Renal pelvis (tissue), 4 donors: Measurements from ENCODE around the gene DOCK1. TPM values are rescaled to one million over a fixed set of nuclear protein-coding genes. Genes with fewer than 3 reads are reported as not detected.
A peak's percentile ranks its signal among the peaks of the same experiment; 100 is the strongest.
"Not testable (repeated sequence)": the region's sequence is repeated elsewhere in the genome, so short reads cannot be mapped to it uniquely, and the experiment has no call there.

Experiments
- DNase-seq: peaks from one replicate; pipeline ENCODE4 v3.0.0-alpha.2; 2013
- polyA plus RNA-seq, 3 donors: library from polyadenylated mRNA; unstranded; fragments of 120-200 nt; gene quantifications; one replicate each; pipeline ENCODE4 v1.2.1, GENCODE V29; 2013; ENCODE audit not compliant: insufficient read length in 3 of 3

The DOCK1 gene
- polyA plus RNA-seq, 3 donors, result 61.5 to 65.1 (median 61.9) TPM

DNA sequence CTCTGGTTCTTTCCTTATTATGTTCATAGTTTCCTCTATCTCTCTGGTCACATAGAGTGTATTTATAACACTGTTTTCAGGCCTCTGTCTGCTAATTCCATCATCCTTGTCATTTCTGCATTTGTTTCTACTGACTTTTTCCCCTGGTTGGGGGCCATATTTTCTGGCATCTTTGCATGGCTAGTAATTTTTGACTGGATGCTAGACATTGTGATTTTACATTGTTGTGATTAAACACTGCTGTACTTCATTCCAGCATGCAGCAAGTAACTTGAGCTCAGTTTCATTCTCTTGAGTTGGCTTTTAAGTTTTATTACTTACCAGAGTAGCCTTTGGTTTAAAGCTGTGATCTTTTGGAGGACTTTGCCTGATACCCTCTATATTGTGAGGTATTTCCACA lies 6.8 kb upstream of the DOCK1 start:
- no peak for DNase-seq

DNA sequence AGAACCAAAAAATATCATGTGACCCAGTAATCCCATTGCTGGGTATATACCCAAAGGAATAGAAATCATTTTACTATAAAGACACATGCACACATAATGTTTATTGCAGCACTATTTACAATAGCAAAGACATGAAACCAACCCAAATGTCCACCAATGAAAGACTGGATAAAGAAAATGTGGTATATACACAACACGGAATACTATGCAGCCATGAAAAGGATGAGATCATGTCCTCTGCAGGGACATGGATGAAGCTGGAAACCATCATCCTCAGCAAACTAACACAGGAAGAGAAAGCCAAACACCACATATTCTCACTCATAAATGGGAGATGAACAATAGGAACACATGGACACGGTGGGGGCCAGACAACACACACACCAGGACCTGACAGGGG lies 5.7 kb upstream of the DOCK1 start:
- not testable (repeated sequence) for DNase-seq

DNA sequence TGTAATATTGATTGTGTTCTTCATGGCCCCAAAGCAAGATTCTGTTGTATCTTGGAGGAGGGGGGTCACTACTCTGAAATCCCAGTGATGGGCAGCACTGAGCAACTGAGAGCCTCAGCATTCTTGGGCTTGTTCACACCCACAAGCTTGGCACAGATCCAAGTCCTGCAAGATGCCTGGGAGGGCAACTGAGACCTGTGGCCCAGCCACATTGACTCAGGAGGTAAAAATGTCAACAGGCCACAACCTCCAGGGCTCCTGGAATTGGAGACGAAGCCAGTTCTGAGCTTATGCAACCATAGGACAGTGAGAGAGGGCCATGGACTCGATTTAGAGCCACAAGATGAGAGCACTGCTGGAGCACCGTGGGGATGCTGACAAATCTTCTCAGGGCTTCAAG lies 3.1 kb upstream of the DOCK1 start:
- DNase-seq, result no peak

DNA sequence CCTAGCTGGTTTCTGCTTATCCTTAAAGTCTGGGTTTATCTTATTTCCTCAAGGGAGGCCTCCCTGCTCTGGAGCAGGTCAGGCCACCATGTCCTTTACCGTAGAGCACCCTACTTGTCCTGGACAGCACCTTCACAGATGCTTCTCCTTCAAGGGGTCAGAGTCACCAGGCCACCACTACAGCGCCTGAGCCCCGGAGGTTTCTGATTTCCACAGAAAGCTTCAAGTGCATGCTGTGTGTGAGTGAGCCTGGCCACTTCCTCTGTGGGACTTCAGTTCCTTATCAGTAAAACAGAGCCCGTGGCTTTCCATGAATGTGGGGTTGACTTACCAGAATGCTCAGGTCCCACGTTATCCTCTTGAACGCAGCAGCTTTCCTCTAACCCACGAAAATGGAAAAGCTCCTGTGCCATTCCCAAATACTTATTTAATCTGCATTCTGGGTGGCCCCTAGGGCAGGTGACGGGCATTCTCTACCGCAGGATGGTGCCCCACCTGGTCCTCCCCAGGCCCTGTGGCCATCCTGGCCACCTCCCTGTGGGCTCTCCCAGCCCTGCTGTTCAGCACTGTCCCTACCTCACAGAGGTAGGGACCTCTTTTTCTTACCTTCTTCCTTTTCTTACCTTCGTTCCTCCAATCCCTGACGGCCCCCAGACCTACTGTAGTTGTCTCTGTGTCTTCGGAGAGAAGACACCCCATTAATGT lies 1.4 kb upstream of the DOCK1 start:
- DNase-seq, result no peak

DNA sequence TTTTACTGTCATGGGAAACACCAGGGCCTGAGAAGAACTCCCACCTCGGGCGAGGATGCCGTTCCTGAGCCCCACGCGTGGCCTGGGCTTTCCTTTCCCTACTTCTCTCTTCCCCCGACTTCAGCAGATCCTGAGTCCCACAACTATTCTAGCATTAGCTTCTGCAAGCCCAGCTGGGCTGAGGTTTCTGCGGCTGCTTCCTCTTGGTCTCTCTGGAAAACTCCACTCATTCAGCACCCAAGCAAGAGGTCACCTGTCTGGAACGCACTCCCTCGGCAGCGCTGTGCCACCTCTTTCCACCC lies 761 bp upstream of the DOCK1 start:
- DNase-seq, result no peak

DNA sequence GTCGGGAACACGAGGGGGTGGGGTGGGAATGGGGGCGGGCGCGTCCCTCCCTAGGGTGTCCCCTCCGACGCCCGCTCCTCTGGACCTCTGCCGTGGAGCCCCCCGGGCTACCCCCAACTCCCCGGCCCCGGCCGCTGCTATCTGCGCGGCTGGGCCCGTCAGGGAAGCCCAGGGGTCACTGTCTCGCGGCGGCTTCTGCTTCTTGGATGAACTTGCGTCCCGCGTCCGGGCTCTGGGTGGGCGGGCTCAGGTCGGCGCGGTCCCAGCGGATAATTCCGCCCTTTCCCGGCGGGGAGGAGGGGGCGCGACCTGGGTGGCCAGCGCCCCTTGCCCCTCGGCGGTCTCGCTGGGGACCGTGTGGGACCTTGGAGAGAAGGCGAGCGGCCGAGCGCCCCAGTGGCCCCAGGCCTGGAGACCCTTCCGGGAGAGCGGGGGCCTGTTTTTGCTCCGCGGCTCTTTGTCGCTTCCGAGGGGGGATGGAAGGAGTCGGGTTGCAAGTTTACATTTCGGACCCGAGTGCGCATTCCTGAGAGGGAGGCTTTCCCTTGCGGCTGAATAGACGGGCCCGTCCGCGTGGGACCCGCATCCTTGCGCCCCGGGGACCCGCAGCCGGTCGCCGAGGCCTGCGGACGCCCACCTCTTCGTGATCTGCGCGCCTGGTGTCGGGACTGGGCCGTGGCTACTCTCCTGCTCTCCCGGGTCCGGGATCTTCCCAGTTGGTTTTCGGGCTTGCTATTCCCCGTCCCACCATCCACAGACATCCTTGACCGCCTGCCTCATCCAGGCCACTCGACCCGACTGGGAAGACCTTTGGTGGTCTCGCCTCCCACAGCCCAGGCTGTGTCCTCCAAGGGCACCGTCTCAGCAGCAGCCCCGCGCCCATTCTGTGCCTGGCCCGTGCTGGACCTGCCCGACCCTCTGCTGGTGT lies 812 bp downstream of the DOCK1 start:
- DNase-seq, result peak; percentile 64

DNA sequence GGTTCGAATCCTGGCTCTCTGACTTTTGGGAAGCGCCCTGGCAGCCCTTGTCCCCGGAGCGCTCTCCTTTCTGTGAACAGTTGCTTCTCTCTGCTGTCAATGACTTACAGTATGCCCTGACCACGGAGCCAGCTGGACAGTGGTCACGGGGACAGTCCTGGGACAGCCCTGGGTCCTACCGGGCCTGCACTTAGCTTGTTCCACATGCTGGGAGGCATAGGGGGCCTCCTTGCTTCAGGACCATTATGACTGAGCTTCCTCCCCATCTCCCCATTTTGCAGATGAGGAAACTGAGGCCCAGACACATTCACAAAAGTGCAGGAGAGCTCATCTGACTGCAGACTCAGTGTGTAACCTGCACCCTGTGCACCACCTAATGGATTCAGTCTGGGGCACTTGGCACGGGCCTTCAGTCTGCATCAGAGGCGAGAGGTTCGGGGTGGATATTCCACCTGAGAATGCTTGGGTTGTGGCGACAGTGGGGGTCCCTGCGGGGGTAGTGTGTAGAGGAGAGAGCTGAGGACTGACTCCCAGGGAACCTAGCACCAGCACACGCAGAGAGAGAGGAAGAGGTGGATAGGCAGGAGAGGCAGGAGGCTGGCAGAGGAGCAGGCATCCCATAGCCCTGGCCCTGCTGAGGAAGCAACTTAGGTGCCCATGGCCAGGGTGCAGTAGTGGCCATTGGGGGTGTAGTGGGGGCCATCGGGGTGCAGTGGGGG lies 1.6 kb downstream of the DOCK1 start:
- DNase-seq, result no peak

DNA sequence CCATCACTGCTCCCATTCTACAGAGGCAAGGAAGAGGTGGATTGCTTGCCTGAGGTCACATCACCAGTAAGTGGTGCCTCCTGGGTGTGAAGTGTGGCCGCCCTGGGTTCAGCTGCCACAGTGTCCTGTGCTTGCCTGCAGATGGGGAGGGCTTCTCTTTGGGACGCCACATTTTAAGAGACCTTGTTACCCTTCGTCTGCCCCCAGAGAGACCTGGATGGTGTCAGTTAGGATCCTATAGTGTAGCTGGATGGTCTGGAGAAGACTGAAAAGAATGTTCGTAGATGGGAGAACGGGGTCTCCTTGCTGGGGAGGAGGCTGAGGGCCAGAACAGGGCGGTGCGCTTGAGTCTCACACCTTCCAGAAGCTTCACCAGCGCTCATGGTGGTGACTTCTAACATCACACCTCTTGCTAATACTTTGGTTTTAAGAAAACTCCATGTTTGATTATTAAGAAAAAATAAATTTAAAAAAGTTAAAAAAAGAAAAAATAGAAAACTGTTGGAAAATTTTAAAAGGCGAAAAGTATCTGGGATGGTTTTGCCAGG lies 2.3 kb downstream of the DOCK1 start:
- no peak for DNase-seq

DNA sequence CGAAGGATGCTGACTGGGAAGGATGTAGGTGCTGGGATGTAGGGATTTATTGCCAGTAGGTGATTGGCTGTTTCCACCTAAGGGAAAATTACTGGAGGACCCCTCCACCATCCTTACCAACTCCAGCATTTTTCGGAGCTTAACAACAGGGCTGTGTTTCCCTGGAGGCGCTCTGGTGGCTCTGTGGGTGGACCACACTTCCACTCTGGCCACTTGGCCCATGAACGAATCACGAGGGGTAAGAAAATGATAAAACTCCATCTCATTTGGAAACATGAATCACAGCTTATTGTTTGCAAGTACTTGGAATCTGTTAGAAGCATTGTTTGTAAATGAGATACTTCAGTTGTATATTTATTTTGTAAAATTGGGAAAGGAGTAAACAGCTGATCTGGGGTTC lies 3.0 kb downstream of the DOCK1 start:
- no peak for DNase-seq

DNA sequence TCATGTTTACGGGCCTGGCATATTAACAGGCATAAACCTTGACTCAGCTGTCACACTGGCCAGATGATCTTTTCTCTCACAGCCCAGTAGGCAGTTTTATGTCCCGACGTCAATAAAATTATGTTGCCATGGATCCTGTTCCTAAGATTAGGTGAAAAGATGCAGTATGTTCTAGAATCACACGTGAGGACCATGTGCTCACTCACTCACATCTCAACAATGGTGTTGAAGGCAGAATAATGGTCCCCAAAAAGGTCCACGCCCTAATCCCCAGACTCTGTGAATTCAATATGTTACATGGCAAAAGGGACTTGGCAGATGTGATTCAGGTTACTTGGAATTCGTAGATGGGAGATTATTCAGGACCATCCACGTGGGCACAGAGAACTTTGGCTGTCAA lies 3.5 kb downstream of the DOCK1 start:
- DNase-seq, result no peak

DNA sequence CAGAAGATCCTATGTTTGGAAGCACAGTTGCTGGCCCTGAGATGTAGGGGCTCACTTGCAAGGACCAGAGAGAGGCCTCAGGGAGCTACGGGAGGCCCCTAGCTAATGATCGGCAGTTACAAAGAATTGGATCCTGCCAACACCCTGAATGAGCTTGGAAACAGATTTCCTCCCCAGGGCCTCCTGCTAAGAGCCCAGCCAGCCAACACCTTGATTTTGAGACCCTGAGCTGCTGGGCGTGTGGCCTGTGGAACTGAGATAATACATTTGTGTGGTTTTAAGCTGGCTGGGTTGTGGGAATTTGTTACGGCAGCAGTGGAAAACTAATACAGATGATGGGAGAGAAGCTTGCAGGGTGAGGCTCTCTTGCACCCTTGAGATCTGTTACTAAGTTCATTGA lies 3.9 kb downstream of the DOCK1 start:
- no peak for DNase-seq

DNA sequence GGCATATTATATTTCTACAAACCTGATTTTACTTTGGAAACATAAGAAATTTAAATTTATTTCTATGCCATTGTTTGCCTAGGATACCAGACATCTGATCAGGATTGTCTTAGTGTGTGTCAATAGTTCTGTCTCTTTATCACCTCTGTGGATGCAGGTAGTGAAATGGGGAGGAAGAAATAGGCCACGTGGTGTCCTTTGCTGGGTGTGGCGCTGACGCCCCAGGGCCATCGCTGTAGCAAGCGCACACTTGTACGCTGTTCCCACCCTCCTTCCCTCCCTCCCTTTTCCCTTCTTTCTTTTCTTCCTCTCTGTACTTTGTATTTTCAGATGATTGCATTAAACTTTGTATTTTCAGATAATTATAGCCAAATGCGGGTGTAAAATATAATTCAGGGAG lies 5.0 kb downstream of the DOCK1 start:
- no peak for DNase-seq

DNA sequence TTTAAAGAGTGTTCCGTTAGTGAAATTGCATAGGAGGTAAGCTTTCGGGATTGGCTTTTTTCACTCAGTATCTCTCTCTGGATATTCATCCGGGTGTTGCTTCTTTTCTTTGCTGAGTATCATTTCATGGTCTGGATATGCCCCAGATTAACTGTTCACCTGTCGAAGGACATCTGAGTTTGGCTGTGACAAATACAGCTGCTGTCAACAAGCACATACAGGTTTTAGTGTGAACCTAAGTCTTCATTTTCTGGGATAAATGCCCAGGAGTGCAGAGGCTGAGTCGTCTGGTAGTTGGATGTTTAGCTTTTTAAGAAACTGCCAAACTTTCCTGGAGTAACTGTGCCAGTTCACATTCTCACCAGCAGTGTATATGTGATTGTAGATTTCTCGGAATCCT lies 5.6 kb downstream of the DOCK1 start:
- DNase-seq, result no peak

DNA sequence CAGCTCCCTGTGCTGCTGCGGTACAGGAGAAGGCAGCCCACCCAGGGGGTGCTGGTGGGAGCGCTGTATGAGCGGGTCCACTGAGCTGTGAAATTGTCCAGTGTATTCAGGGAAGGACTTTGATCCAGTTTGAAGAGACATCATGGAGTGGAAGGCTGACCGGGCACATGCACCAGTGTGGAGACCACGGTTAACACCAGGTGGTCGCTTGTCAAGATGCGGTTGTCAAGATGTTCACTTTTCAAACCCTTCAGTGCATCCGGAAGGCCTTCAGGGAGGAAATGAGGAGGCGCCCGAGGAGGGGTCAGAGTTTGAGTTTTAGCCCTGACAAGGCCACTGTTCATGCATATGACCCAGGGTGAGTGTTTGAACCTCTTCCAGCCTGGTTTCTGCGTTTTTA lies 6.1 kb downstream of the DOCK1 start:
- no peak for DNase-seq

DNA sequence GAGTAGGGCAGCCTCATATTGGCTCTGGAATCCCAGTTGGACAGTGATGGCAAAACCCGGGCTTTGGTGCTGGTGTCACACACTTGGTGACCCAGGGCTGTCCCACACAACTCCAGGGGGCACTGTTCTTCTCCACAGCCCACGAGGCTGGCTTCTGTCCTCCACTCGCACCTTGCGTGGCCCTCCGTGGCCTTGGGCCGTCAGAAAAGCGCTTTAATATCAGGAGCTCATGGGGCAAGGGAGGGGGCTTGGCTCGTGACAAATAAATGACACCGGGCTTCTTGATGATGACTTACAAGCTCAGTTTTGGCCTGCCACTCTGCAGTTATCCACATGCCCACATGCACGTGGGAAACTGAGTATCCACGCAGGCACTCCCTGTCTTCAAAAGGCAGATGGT lies 8.1 kb downstream of the DOCK1 start:
- DNase-seq, result no peak

DNA sequence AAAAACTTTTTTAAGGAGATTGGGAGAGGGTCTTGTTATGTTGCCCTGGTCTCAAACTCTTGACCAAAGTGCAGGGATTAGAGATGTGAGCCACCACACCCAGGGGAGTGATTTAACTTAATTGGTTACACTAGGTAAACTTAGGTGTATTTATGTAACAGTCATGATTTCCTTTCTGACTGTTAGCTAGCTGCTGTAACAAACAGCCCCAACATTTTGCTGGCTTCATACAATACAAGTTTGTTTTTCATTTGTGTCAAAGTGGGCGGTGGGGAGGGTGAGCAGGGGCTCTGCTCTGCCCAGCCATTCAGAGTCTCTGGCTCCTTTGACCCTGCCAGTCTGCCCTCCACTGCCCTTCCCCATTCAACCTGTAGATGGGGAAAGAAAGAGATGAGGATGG lies 9.3 kb downstream of the DOCK1 start:
- DNase-seq, result no peak

DNA sequence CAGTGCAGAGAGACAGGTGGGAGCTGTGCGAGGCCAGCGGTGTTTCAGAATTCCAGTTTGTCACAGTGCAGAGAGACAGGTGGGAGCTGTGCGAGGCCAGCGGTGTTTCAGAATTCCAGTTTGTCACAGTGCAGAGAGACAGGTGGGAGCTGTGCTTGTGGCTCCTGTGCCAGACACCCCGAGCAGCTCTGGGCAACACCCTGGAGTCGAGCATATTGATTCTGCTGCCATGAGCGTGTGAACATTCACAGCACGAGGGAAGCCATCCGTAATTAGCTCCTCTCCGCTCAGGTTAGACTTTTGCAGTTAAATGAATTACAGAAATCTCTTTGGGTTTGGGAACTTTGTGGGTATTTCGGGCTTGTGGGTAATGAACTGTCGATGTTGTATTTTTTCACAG lies 11.7 kb downstream of the DOCK1 start:
- DNase-seq, result not testable (repeated sequence)

DNA sequence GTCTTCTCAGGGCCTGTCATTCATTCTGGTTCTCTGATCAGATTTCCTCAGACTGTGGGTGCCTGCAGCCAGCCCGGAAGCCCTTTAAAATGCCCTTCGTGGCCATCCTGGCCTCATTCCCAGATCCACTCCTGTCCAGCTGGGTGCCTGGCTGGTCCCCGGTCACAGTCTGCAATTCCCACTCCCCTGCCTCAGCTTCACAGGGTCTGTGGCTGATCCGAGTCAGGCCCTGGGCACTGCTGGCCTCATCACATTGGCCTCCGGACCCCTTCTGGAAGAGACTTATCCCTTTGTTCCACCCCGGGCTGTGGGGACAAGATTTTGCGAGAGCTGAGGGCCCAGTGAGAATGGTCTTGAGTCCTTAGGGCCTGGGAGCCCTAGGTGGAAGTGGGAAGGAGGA lies 12.1 kb downstream of the DOCK1 start:
- DNase-seq, result no peak

DNA sequence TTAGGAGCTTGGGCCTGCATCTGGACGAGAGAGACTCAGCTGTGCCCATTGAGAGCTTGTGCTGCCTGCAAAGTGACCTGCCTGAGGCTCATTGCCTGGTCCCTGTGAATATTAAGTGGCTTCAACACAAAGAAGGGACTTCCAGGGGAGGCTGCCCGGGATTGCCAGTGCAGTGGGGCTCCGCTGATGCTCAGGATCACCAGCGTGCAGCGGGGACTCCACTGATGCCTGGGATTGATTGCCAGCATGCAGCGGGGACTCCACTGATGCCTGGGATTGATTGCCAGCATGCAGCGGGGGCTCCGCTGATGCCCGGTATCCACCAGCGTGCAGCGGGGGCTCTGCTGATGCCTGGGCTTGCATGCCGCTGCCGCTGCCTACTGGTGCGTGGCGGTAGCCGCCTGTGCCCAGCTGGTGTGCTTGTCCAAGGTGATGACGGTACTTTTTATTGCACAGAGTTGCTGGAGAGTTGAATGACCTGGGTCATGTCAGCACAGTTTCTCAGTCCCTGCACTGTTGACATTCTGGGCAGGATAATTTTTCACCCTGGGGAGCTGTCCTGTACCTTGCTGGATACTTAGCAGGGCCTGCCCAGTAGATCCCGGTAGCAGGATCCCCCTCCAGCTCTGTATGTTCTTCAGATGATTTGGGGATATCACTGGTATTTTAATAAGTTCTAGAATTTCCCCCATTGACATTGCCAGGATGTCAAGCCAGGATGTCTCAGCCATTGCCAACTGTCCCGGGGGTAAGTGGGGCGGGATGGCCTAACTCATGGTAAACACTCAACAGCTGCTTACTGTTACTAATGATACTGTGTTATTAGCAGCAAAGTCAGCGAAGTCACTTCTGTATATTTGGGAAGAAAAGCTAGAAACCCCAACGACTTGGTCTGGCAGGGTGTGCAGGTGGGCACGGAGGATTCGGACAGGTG lies 13.0 kb downstream of the DOCK1 start:
- DNase-seq, result peak; percentile 62

DNA sequence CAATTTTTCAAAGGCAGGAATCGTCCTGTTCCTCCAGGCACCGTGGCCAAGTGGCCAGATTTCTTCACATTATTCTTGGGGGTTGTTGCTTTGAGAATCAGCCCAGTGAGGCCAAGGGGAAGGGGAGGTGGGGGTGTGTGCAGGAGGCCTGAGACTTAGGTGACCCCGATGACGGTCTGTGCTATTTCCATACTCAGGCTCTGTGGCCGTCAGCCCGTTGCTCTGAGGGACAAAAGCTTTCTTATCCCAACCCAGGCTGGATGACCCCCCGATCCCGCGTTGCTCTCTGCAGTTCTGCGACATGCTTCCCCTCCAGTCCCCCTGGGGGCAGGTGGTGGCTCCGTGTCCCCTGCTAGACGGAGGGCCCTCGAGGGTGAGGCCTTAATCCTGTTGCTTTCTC lies 14.2 kb downstream of the DOCK1 start:
- no peak for DNase-seq

DNA sequence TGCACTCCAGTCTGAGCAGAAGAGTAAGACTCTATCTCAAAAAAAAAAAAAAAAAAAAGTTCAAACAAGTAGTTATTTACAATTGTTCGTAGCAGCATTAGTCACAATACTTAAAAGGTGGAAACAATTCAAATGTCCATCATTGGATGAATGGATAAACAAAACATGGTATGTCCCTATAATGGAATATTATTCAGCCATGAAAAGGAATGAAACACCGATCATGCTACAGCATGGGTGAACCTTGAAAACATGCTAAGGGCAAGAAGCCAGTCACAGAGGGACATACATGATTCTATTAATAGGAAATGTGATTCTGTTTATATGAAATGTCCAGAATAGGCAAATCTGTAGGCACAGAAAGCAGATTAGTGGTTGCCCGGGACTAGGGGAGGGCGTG lies 15.9 kb downstream of the DOCK1 start:
- no peak for DNase-seq
